ENCODE results near the gene CD163.

The CD163 gene

GRCh38 chr12:7450667-7451066, 52.9 kb downstream of the CD163 start:
- Histone ChIP-seq H3K9ac (ENCODE audit: low read length) (no peak overlapping the region), H3K4me2 (ENCODE audit: low read depth, low read length, poor library complexity, severe bottlenecking) (no peak overlapping the region), H3K36me3 (ENCODE audit: low read length) (no peaks in the 10 kb centered on the region), H3K9me3 (ENCODE audit: insufficient read depth, low read length) (no peaks in the 10 kb centered on the region), H2AFZ (ENCODE audit: low read depth, low read length, severe bottlenecking) (no peak overlapping the region), H3K27ac (ENCODE audit: low read depth, low read length) (no peak overlapping the region), H3K79me2 (ENCODE audit: insufficient read depth, low read length) (no peaks in the 10 kb centered on the region), H3F3A (ENCODE audit: insufficient read depth) (no peaks in the 10 kb centered on the region), H3K9me2 (replicated peaks; ENCODE audit: insufficient read depth, low read length) (no peaks in the 10 kb centered on the region), H3K4me3 (ENCODE audit: insufficient read depth, low read length, poor library complexity, severe bottlenecking) (no peak overlapping the region), H4K20me1 (ENCODE audit: low read depth, low read length) (no peaks in the 10 kb centered on the region), H3K27me3 (ENCODE audit: low read length) (no peaks in the 10 kb centered on the region)
- TF ChIP-seq EZH2phosphoT487 (conservative IDR thresholded peaks at IDR 0.05; ENCODE audit: low read length) (no peak), CTCF (IDR thresholded peaks at IDR 0.05; ENCODE audit: insufficient read depth, low read length, poor library complexity, severe bottlenecking) (no peak)

GRCh38 chr12:7448099-7448498, 55.5 kb downstream of the CD163 start:
- H3K9me3 ChIP-seq (ENCODE audit: insufficient read depth, low read length), result no peaks in the 10 kb centered on the region
- H3K4me3 ChIP-seq (ENCODE audit: insufficient read depth, low read length, poor library complexity, severe bottlenecking), result no peak overlapping the region
- no peak overlapping the region for H3K9ac ChIP-seq (ENCODE audit: low read length)
- H3K79me2 ChIP-seq (ENCODE audit: insufficient read depth, low read length), result no peaks in the 10 kb centered on the region
- H3K27me3 ChIP-seq (ENCODE audit: low read length), result no peaks in the 10 kb centered on the region
- TF ChIP-seq CTCF (IDR thresholded peaks at IDR 0.05; ENCODE audit: insufficient read depth, low read length, poor library complexity, severe bottlenecking), result no peak
- no peak for TF ChIP-seq EZH2phosphoT487 (conservative IDR thresholded peaks at IDR 0.05; ENCODE audit: low read length)
- H2AFZ ChIP-seq (ENCODE audit: low read depth, low read length, severe bottlenecking), result no peak overlapping the region
- H3F3A ChIP-seq (ENCODE audit: insufficient read depth), result no peaks in the 10 kb centered on the region
- H3K9me2 ChIP-seq (replicated peaks; ENCODE audit: insufficient read depth, low read length), result no peaks in the 10 kb centered on the region
- no peaks in the 10 kb centered on the region for H3K36me3 ChIP-seq (ENCODE audit: low read length)
- H3K4me2 ChIP-seq (ENCODE audit: low read depth, low read length, poor library complexity, severe bottlenecking), result no peak overlapping the region
- no peak overlapping the region for H3K27ac ChIP-seq (ENCODE audit: low read depth, low read length)
- no peaks in the 10 kb centered on the region for H4K20me1 ChIP-seq (ENCODE audit: low read depth, low read length)

GRCh38 chr12:7444537-7444936, 59.0 kb downstream of the CD163 start:
- Histone ChIP-seq H3K9me3 (ENCODE audit: insufficient read depth, low read length) (no peaks in the 10 kb centered on the region), H3K79me2 (ENCODE audit: insufficient read depth, low read length) (no peaks in the 10 kb centered on the region), H3K36me3 (ENCODE audit: low read length) (no peaks in the 10 kb centered on the region), H4K20me1 (ENCODE audit: low read depth, low read length) (no peaks in the 10 kb centered on the region), H3K27me3 (ENCODE audit: low read length) (no peaks in the 10 kb centered on the region), H3K4me2 (ENCODE audit: low read depth, low read length, poor library complexity, severe bottlenecking) (no peak overlapping the region), H3K9ac (ENCODE audit: low read length) (no peak overlapping the region), H3K27ac (ENCODE audit: low read depth, low read length) (no peak overlapping the region), H3K4me3 (ENCODE audit: insufficient read depth, low read length, poor library complexity, severe bottlenecking) (no peak overlapping the region), H3F3A (ENCODE audit: insufficient read depth) (no peaks in the 10 kb centered on the region), H3K9me2 (replicated peaks; ENCODE audit: insufficient read depth, low read length) (no peaks in the 10 kb centered on the region), H2AFZ (ENCODE audit: low read depth, low read length, severe bottlenecking) (no peak overlapping the region)
- TF ChIP-seq CTCF (IDR thresholded peaks at IDR 0.05; ENCODE audit: insufficient read depth, low read length, poor library complexity, severe bottlenecking), result no peak
- no peak for TF ChIP-seq EZH2phosphoT487 (conservative IDR thresholded peaks at IDR 0.05; ENCODE audit: low read length)
